H7 (cell line): Measurements from ENCODE around the gene SLC6A7. TPM values are rescaled to one million over a fixed set of nuclear protein-coding genes. Genes with fewer than 3 reads are reported as not detected.

Experiments used
- DNase-seq: peaks from one replicate; pipeline ENCODE4 v3.0.0; 2012
- H3K27me3 ChIP-seq: 2 replicates; pipeline ENCODE4 v1.6.0; 2011; ENCODE audit warnings: mild to moderate bottlenecking, low read length; ENCODE audit not compliant: control insufficient read depth, insufficient read depth
- H3K36me3 ChIP-seq: replicated peaks from 2 replicates; pipeline ENCODE4 v1.5.1; 2011; ENCODE audit warnings: low read length; ENCODE audit not compliant: control insufficient read depth, insufficient read depth
- H3K4me3 ChIP-seq: 2 replicates; pipeline ENCODE4 v1.5.1; 2011; ENCODE audit warnings: low read depth, mild to moderate bottlenecking, control low read depth, low read length, moderate library complexity; ENCODE audit not compliant: insufficient read depth
- total RNA-seq: library from RNA; depleted of rRNA; stranded (reverse); fragments of >200 nt; shearing (Covaris generic); gene quantifications from 2 replicates; pipeline ENCODE4 v1.2.3, GENCODE V29; 2014

Gene SLC6A7
- total RNA-seq, 1 experiment from 2014 or later: not detected

DNA sequence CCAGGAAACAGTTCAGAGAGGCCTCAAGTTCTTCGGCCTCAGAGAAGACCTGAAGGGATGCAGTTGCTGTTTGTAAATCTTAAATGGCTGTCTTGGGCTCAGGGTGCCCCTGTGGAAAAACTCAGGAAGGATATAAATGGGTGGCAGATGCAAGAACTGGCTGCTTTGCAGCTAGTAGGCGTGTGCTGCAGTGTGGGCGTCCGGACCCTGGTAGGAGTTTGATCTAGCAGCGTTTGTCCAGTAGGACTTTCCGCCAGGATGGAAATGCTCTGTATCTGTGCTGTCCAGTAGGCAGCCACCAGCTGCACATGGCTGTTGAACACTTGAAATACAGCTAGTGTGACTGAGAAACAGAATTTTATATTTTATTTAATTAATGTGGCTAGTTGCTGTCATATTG lies 15.6 kb upstream of the SLC6A7 start:
- Histone ChIP-seq H3K36me3 (no peaks in the 10 kb centered on the region), H3K4me3 (no peak overlapping the region), H3K27me3 (peaks cover 27% of the 10 kb centered on the region)
- DNase-seq: no peak

DNA sequence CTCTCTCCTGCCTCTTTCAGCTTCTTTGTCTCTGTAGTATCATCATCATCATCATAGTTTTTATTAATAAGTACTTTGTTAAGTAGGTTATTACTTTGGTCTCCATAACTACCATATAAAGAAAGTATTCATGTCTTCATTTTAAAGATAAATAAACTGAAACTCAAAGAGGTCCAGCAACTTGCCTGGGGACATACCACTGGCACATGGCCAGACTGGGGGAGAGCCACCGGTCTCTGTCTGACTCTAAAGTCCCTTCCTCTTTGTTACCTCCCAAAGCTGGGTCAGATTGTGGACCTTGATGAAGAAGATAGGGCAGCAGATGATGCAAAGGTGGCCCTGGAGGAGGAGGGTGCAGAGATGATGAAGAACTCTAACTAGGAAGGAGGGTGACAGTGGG lies 14.8 kb upstream of the SLC6A7 start:
- Histone ChIP-seq H3K4me3 (no peak overlapping the region), H3K36me3 (no peaks in the 10 kb centered on the region), H3K27me3 (peaks cover 19% of the 10 kb centered on the region)
- no peak for DNase-seq

DNA sequence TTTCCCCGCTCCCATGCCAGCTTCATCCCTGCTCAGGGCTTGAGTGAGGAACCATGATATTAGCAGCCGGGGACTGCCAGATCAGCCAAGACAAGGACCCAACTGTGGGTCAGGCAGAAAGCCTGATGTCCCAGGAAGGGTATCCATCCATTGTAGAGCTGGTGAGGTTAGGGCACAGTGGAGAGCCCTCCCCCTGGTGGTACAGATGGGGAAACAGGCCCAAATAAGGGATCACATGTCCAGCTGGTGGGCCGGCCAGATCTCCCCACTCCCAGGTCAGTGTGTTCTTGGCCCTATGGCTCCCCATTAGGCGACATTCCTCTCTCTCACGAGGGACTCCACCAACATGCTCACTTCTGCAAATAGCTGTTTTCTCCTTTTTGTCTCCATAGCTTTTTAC lies 14.3 kb upstream of the SLC6A7 start:
- Histone ChIP-seq H3K4me3 (no peak overlapping the region), H3K27me3 (peaks cover 14% of the 10 kb centered on the region), H3K36me3 (no peaks in the 10 kb centered on the region)
- DNase-seq: peak; percentile 94

DNA sequence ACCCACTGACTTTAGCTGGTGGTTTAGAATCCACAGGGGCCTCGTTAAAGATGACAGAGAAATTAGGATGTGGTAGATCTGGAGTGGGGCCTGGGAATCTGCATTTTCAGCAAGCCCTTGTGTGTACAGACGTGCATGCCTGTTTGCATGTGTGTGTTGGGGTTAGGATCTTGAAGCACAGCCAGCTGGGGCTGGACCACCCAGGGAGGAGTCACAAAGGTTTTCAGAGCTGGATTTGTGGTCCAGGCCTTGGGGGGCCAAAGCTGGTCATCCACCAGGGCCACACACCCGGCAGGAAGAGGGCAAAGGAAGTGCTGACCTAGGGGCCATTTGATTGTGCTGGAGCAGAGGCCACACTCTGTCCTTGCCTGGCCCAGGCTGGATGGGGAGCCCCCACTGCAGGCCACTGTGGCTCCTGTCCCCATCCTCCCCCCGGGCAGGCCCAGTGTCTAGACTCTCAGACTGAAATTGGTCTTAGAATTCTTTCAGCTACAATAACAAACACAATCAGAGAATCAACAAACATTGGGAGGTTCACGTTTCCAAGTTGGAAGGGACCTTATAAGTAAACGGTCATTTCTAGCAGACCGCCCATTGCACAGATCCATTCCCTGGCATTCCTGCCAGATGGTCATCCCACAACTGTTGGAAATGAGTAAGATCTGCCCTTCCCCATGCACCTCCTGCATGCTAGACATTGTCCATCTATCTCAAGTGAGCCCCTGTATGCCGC lies 13.0 kb upstream of the SLC6A7 start:
- no peak overlapping the region for H3K4me3 ChIP-seq
- H3K36me3 ChIP-seq: no peaks in the 10 kb centered on the region
- no peak for DNase-seq
- H3K27me3 ChIP-seq: peaks cover 5% of the 10 kb centered on the region

DNA sequence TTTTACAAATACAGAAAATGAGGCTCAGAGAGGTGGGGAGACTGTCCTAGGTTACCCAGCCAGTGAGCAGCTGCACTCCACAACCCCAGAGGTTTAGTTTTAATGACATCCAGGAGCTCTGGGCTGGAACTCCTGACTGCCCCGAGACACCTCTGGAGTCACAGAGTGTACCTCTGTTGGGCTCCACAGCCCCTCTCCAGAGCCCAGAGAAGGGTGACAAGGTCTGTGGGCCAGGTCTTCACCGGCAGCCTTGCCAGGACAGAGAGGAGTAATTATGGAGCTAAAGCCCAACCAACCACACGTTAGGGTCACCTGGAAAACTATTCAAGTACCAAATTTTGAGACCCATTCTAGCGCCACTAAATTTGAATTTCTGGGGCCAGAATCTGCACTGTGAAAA lies 12.1 kb upstream of the SLC6A7 start:
- Histone ChIP-seq H3K4me3 (no peak overlapping the region), H3K27me3 (peaks cover 4% of the 10 kb centered on the region), H3K36me3 (no peaks in the 10 kb centered on the region)
- DNase-seq: no peak

DNA sequence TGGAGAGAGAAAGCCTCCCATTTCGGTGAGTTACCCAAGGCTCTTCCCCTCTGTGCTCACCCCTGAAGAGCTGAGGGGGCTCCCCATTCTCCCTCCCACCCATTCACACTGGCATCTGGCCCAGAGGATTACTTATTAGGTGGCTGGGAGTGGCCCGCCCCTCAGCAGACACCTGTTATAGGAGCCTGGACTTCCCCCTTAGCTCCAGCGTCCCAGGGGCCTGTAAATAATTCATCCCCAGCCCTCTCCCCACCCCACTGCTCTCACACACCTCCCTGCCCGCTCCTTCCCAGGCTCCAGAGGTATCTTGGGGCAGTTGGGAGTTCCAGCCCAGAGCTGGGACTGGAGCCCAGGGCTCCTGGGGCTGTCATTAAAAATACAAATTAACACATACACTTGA lies 11.6 kb upstream of the SLC6A7 start:
- Histone ChIP-seq H3K27me3 (no peaks in the 10 kb centered on the region; the same call in 1 of the 2 replicates), H3K36me3 (no peaks in the 10 kb centered on the region), H3K4me3 (no peak overlapping the region)
- DNase-seq: no peak

DNA sequence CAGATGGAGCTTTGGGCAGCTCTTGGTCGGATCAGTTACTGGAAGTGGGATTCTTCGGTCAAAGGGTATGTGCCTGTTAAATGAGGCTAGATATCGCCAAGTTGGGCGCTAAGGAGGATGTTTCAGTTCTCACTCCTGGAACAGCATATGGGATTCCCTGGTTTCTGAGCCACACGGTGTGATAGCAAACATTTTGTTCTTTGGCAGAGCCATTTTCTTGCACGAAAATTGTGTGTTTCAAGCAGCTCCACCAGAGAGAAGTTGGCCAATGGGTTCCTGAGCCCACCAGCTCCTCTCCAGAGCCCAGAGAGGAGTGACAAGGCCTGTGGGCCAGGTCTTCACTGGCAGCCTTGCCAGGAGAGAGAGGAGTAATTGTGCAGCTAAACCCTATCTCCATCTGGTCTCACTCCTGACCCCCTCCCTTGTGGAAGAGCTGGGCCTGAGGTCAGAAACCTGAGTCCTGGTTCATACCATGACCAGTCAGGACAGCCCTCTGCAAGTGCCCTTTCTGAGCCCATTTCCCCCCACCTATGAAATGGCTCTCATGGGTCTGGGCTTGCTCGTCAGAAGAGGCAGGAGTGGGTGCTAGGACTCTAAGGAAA lies 10.7 kb upstream of the SLC6A7 start:
- Histone ChIP-seq H3K4me3 (no peak overlapping the region), H3K36me3 (no peaks in the 10 kb centered on the region), H3K27me3 (no peaks in the 10 kb centered on the region; the same call in 1 of the 2 replicates)
- DNase-seq: no peak

DNA sequence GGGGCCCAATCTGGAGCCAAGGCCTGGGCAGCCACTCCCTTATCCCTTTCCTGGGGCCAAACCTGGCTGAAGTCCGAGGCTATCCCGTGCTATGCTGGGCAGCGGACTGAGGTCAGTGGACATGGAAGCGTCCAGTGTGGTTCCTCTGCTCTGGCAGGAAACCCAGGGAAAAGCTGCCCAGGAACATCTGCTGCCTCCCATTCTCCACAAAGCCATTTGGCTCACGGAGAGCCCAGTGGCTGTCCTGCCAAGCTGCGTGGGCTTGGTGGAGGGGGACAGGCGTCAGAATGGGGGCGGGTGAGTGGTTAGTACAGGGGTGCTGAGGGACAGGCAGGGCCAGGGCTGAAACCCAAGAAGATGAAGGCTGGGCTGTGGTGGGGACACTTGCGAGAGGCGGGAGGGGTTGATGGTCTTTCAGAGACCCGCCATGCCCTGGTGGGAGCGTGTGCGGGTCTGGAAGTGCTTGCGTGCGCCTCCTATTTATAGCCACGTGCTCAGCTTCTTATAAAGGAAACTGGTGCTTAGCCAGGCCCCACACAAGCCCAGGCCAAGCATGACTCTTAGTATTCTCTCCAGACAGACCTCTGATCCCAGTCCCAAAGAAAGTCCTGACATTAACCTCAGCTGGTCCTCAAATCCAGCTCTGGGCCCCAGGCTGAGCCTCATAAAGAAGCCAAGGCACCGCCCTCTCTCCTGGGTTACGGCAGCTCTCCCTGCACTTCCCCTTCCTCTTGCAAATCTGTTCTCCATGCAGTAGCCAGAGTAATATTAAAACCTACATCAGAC lies 9.4 kb upstream of the SLC6A7 start:
- no peak for DNase-seq
- Histone ChIP-seq H3K36me3 (no peaks in the 10 kb centered on the region), H3K27me3 (peaks cover 2% of the 10 kb centered on the region), H3K4me3 (no peak overlapping the region)

DNA sequence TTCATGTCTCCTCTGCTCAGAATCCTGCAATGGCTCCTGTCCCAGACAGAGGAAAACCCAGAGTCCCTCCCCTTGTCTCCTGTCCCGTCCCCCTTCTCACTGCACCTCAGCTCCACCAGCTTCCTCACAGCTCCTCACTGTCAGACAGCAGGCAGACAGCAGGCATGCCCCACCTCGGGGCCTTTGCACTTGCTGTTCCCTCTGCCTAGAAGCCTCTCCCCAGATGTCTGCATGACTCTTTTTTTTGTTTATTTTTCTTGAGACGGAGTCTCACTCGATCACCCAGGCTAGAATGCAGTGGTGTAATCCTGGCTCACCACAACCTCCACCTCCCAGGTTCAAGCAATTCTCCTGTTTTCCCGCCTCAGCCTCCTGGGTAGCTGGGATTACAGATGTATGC lies 8.8 kb upstream of the SLC6A7 start:
- Histone ChIP-seq H3K27me3 (peaks cover 2% of the 10 kb centered on the region), H3K36me3 (no peaks in the 10 kb centered on the region), H3K4me3 (no peak overlapping the region)
- DNase-seq: no peak

DNA sequence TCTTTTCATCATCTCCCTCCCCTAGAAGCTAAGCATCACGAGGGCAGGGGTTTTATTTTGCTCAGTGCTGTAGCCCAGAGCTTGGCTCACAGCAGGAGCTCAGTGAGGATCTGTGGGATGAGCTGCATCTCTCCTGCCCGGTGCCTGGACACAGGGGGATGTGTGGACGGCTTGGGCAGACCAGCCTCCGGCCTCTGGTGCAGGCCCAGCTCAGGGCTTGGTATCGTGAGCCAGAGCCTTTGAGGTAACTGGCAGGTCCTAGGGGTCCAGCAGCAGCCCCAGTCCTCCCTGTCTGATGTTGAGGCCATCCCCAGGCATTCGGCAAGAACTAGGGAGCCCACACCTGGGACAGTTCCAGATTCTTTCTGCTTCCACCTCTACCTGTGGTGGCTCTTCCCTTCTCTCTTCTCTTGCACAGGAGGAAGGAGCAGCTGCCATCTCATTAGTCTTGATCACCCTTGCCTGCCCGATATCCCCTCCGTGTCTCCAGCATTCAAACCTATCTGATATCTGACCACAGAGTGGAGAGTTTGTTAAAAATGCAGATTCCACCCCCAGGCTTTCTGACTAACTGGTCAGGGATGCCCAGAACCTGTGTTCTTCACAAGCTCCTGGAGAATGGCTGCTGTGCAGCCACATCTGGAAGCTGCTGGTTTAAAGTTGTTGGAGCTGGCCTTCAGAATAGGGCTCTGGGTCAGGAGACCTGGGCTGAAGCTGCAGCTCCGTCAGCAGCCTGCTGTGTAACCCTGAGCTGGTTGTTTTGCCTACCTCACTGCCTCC lies 7.9 kb upstream of the SLC6A7 start:
- Histone ChIP-seq H3K36me3 (no peaks in the 10 kb centered on the region), H3K27me3 (peaks cover 8% of the 10 kb centered on the region), H3K4me3 (no peak overlapping the region)

DNA sequence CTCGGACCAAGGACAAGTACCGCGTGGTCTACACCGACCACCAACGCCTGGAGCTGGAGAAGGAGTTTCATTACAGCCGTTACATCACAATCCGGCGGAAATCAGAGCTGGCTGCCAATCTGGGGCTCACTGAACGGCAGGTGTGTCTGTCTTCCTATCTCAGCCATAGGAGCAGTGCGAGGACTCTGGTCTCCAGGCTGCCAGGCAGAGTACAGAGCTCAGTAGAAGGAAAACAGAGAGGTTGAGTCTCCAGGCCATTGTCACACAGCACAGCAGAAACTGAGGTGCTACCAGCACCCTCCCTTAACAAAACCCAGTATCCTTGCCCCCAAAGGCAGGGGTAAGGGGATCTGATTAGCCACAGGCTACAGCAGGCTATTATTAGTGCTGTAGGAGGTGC lies 7.1 kb upstream of the SLC6A7 start:
- H3K4me3 ChIP-seq: no peak overlapping the region
- no peak for DNase-seq
- peaks cover 14% of the 10 kb centered on the region for H3K27me3 ChIP-seq
- no peaks in the 10 kb centered on the region for H3K36me3 ChIP-seq

More for the DNA sequence above, 7.9 kb upstream of the SLC6A7 start:
- no peak for DNase-seq

DNA sequence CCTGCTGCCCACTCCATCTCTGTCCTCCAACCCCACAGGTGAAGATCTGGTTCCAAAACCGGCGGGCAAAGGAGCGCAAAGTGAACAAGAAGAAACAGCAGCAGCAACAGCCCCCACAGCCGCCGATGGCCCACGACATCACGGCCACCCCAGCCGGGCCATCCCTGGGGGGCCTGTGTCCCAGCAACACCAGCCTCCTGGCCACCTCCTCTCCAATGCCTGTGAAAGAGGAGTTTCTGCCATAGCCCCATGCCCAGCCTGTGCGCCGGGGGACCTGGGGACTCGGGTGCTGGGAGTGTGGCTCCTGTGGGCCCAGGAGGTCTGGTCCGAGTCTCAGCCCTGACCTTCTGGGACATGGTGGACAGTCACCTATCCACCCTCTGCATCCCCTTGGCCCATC lies 6.4 kb upstream of the SLC6A7 start:
- Histone ChIP-seq H3K36me3 (no peaks in the 10 kb centered on the region), H3K4me3 (no peak overlapping the region), H3K27me3 (peaks cover 20% of the 10 kb centered on the region)
- no peak for DNase-seq

DNA sequence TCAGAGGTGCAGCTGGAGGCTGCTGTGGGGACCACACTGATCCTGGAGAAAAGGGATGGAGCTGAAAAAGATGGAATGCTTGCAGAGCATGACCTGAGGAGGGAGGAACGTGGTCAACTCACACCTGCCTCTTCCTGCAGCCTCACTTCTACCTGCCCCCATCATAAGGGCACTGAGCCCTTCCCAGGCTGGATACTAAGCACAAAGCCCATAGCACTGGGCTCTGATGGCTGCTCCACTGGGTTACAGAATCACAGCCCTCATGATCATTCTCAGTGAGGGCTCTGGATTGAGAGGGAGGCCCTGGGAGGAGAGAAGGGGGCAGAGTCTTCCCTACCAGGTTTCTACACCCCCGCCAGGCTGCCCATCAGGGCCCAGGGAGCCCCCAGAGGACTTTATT lies 5.9 kb upstream of the SLC6A7 start:
- peaks cover 26% of the 10 kb centered on the region for H3K27me3 ChIP-seq
- H3K36me3 ChIP-seq: no peaks in the 10 kb centered on the region
- DNase-seq: no peak
- H3K4me3 ChIP-seq: no peak overlapping the region
